B cell (primary cell): ENCODE measurements around the gene NR5A2. TPM values are rescaled to one million over a fixed set of nuclear protein-coding genes. Genes with fewer than 3 reads are reported as not detected.

ENCODE experiments used
- ATAC-seq: fragments of 200-7000 bp; cut with Tn5 transposase; one replicate; pipeline ENCODE4 v1.10.0; 2021; ENCODE audit warnings: low read depth, mild to moderate bottlenecking, moderate number of reproducible peaks, moderate library complexity
- CTCF ChIA-PET: fragments of 350-600 bp; sonication (Branson Sonifier 250); formaldehyde crosslinking; loops from one replicate; lab custom pipeline; 2021; ENCODE audit warnings: antibody characterized with exemption, inconsistent platforms; lab: Charles Lee
- POLR2A ChIA-PET: fragments of 350-600 bp; sonication (Branson Sonifier 250); formaldehyde crosslinking; loops from one replicate; lab custom pipeline; 2021; ENCODE audit warnings: antibody characterized with exemption; lab: Charles Lee
- DNase-seq: peaks from one replicate; pipeline ENCODE4 v3.0.0; 2013
- H2AFZ ChIP-seq: 2 replicates; pipeline ENCODE4 v1.6.1; 2012; ENCODE audit warnings: mild to moderate bottlenecking, low read depth, low read length; ENCODE audit not compliant: insufficient read depth, poor library complexity, severe bottlenecking
- H3K27ac ChIP-seq, 2 donors: 1 replicate in 1 of 2; 2 replicates in 1 of 2; pipeline ENCODE4 v1.5.1; 2012 to 2013; ENCODE audit warnings: low read length in 2 of 2, mild to moderate bottlenecking in 2 of 2, moderate library complexity in 1 of 2
- H3K27me3 ChIP-seq, 4 experiments: fragments of 200-600 bp in 1 of 4; sonication (generic) in 1 of 4; replicated peaks in 1 of 4; 1 replicate in 2 of 4; 2 replicates in 2 of 4; pipeline versions ENCODE4 v1.6.1 to v1.7.0; 2013 to 2016; ENCODE audit warnings: low read length in 3 of 4, mild to moderate bottlenecking in 2 of 4, mixed read lengths in 1 of 4, moderate library complexity in 1 of 4; ENCODE audit not compliant: insufficient read depth in 4 of 4, control insufficient read depth in 3 of 4; ENCODE audit errors: control extremely low read depth in 1 of 4
- H3K36me3 ChIP-seq, 2 experiments: replicated peaks in 1 of 2; 1 replicate in 1 of 2; 2 replicates in 1 of 2; pipeline versions ENCODE4 v1.6.1 to v1.7.1; 2013; ENCODE audit warnings: low read length in 1 of 2; ENCODE audit not compliant: insufficient read depth in 2 of 2, control insufficient read depth in 1 of 2; ENCODE audit errors: control extremely low read depth in 1 of 2, extremely low read depth in 1 of 2
- H3K4me1 ChIP-seq, 2 donors: fragments of 200-600 bp in 1 of 2; sonication (generic) in 1 of 2; 1 replicate in 1 of 2; 2 replicates in 1 of 2; pipeline versions ENCODE4 v1.5.1 to v1.6.1; 2013 to 2017; ENCODE audit warnings: low read length in 2 of 2; ENCODE audit not compliant: control insufficient read depth in 2 of 2, insufficient read depth in 2 of 2
- H3K4me2 ChIP-seq: replicated peaks from 2 replicates; pipeline ENCODE3; 2012; ENCODE audit warnings: mild to moderate bottlenecking, low read depth, low read length; ENCODE audit not compliant: poor library complexity, severe bottlenecking
- H3K4me3 ChIP-seq, 5 experiments: fragments of 200-600 bp in 1 of 5; sonication (generic) in 1 of 5; 1 replicate in 3 of 5; 2 replicates in 2 of 5; pipeline versions ENCODE4 v1.5.1 to v1.7.0; 2011 to 2016; ENCODE audit warnings: low read length in 4 of 5, mild to moderate bottlenecking in 4 of 5, low read depth in 2 of 5, control low read depth in 1 of 5, moderate library complexity in 1 of 5; ENCODE audit not compliant: insufficient read depth in 1 of 5; ENCODE audit errors: control extremely low read depth in 1 of 5, extremely low read depth in 1 of 5
- H3K79me2 ChIP-seq: fragments of 200-600 bp; sonication (generic); one replicate; pipeline ENCODE4 v1.6.0; 2016; ENCODE audit warnings: low read length; ENCODE audit not compliant: control insufficient read depth, insufficient read depth
- H3K9ac ChIP-seq: fragments of 200-600 bp; sonication (generic); 2 replicates; pipeline ENCODE4 v1.6.1; 2017; ENCODE audit warnings: mild to moderate bottlenecking, low read length, moderate library complexity
- H3K9me3 ChIP-seq, 3 donors: one replicate each; pipeline versions ENCODE4 v1.6.1 to v1.7.1; 2013; ENCODE audit warnings: low read length in 2 of 3; ENCODE audit not compliant: control insufficient read depth in 2 of 3, insufficient read depth in 1 of 3; ENCODE audit errors: control extremely low read depth in 1 of 3
- H4K20me1 ChIP-seq: 2 replicates; pipeline ENCODE4 v1.6.0; 2012; ENCODE audit warnings: mild to moderate bottlenecking, low read length; ENCODE audit not compliant: insufficient read depth, control insufficient read depth, poor library complexity, severe bottlenecking
- H3K27ac Mint-ChIP-seq: one replicate; pipeline ENCODE4 v1.8.0; 2021; ENCODE audit warnings: mixed read lengths
- H3K27me3 Mint-ChIP-seq: one replicate; pipeline ENCODE4 v1.8.0; 2021; ENCODE audit warnings: mixed read lengths
- H3K4me1 Mint-ChIP-seq: one replicate; pipeline ENCODE4 v1.8.0; 2021; ENCODE audit warnings: mixed read lengths
- H3K4me3 Mint-ChIP-seq: one replicate; pipeline ENCODE4 v1.8.0; 2021; ENCODE audit warnings: mixed read lengths
- H3K9me3 Mint-ChIP-seq: one replicate; pipeline ENCODE4 v1.8.0; 2022; ENCODE audit warnings: mixed read lengths; ENCODE audit not compliant: insufficient read depth
- CTCF ChIP-seq: fragments of 200-600 bp; IDR thresholded peaks from one replicate; pipeline ENCODE4 v1.8.0; 2022; ENCODE audit warnings: antibody characterized with exemption, mild to moderate bottlenecking
- EZH2 ChIP-seq: IDR thresholded peaks from 2 replicates; pipeline ENCODE4 v1.6.1; 2012; ENCODE audit warnings: borderline replicate concordance, low read depth, mild to moderate bottlenecking, moderate library complexity, low read length; ENCODE audit not compliant: insufficient read depth, poor library complexity, severe bottlenecking
- WGBS: methylation state at CpG from one replicate; pipeline ENCODE4 v1.1.5; 2013; ENCODE audit warnings: missing lambda C conversion rate; ENCODE audit not compliant: insufficient coverage; 5-methylcytosine and 5-hydroxymethylcytosine counted together
- intact Hi-C: fragments of 100-400 bp; cut with micrococcal nuclease; formaldehyde crosslinking; loops from one replicate; pipeline ENCODE4 v1.10.0; 2022
- polyA plus RNA-seq: library from polyadenylated mRNA; depleted of rRNA; stranded (reverse); fragments of >200 nt; gene quantifications from 2 replicates; pipeline ENCODE4 v1.2.3, GENCODE V29; 2012
- total RNA-seq, 2 donors: library from RNA; stranded (reverse); fragments of 120-200 nt in 1 of 2; gene quantifications; 1 replicate in 1 of 2; 2 replicates in 1 of 2; pipeline versions ENCODE4 v1.2.3 to v1.2.4, GENCODE V29; 2013 to 2022

Gene NR5A2
- total and polyA plus RNA-seq, 2 donors (not counting 1 experiment from before 2014, with no cell fraction given), result 0.07 TPM; not detected in 1

- ATAC-seq, result no peak
- WGBS, result 83% methylated on average over 1 of the region's 3 CpGs
- POLR2A ChIA-PET, result no interaction called here
These were observed 20.8 kb upstream of the NR5A2 start for GRCh38 chr1:200006711-200007110.

GRCh38 chr1:200015811-200016210 is 11.7 kb upstream of the NR5A2 start:
- Histone ChIP-seq H3K9me3 (peaks cover 0 to 2% (median 0%) of the 10 kb centered on the region in 3 donors), H2AFZ (no peak overlapping the region), H3K4me3 (no peak overlapping the region), H3K4me2 (no peak overlapping the region), H4K20me1 (no peaks in the 10 kb centered on the region), H3K79me2 (no peaks in the 10 kb centered on the region), H3K4me1 (no peaks in the 10 kb centered on the region), H3K27me3 (peaks cover 0 to 11% (median 1%) of the 10 kb centered on the region in 4 experiments), H3K36me3 (no peaks in the 10 kb centered on the region), H3K9ac (no peak overlapping the region), H3K27ac (no peak overlapping the region)
- no CpG with 5 or more reads among the region's 2 CpGs for WGBS
- ATAC-seq (no peak), DNase-seq (no peak)
- H3K4me3 Mint-ChIP-seq, result no peak overlapping the region
- no peaks in the 10 kb centered on the region for H3K9me3 Mint-ChIP-seq
- POLR2A ChIA-PET, result no interaction called here
- no peaks in the 10 kb centered on the region for H3K4me1 Mint-ChIP-seq
- peaks cover 34% of the 10 kb centered on the region for H3K27me3 Mint-ChIP-seq
- no peak for TF ChIP-seq EZH2
- TF ChIP-seq CTCF, result no peak
- intact Hi-C loops, result no loop called here
- CTCF ChIA-PET, result no interaction called here
- no peak overlapping the region for H3K27ac Mint-ChIP-seq

More at GRCh38 chr1:200006711-200007110, 20.8 kb upstream of the NR5A2 start:
- H3K9ac ChIP-seq, result no peak overlapping the region
- DNase-seq, result no peak
- no peak overlapping the region for H2AFZ ChIP-seq
- CTCF ChIA-PET, result no interaction called here
- H3K27ac ChIP-seq, result no peak overlapping the region
- no peaks in the 10 kb centered on the region for H4K20me1 ChIP-seq
- H3K4me1 ChIP-seq, result no peaks in the 10 kb centered on the region
- H3K79me2 ChIP-seq, result no peaks in the 10 kb centered on the region
- intact Hi-C loops, result no loop called here
- no peak overlapping the region for H3K27ac Mint-ChIP-seq
- H3K4me2 ChIP-seq, result no peak overlapping the region
- no peaks in the 10 kb centered on the region for H3K36me3 ChIP-seq
- H3K4me3 Mint-ChIP-seq, result no peak overlapping the region
- no peaks in the 10 kb centered on the region for H3K4me1 Mint-ChIP-seq
- TF ChIP-seq CTCF (no peak), EZH2 (no peak)
- peaks cover 0 to 9% (median 0%) of the 10 kb centered on the region in 4 experiments for H3K27me3 ChIP-seq
- H3K9me3 Mint-ChIP-seq, result no peaks in the 10 kb centered on the region
- H3K9me3 ChIP-seq, result no peaks in the 10 kb centered on the region
- H3K4me3 ChIP-seq, result no peak overlapping the region
- H3K27me3 Mint-ChIP-seq, result peaks cover 28% of the 10 kb centered on the region
